OCI-M2 (cell line): ENCODE results near the gene STYXL1.
"Not testable (repeated sequence)": the region's sequence is repeated elsewhere in the genome, so short reads cannot be mapped to it uniquely, and the experiment has no call there.

Source experiments
- DNase-seq: peaks from one replicate; lab custom pipeline; 2025; ENCODE audit not compliant: unreplicated experiment; lab: John Stamatoyannopoulos, UW

The STYXL1 gene

GRCh38 chr7:76066716-76067503 lies 19.1 kb upstream of the STYXL1 start:
- DNase-seq = no peak

GRCh38 chr7:76065016-76065612 lies 17.3 kb upstream of the STYXL1 start:
- no peak for DNase-seq

- no peak for DNase-seq
Observed at GRCh38 chr7:76064208-76064970, 16.6 kb upstream of the STYXL1 start.

- DNase-seq = no peak
Observed at GRCh38 chr7:76063525-76063924, 15.7 kb upstream of the STYXL1 start.

GRCh38 chr7:76063114-76063513 lies 15.3 kb upstream of the STYXL1 start:
- DNase-seq = no peak

GRCh38 chr7:76062254-76062653 lies 14.5 kb upstream of the STYXL1 start:
- no peak for DNase-seq

GRCh38 chr7:76060842-76061241 lies 13.0 kb upstream of the STYXL1 start:
- DNase-seq = no peak

GRCh38 chr7:76058745-76059144 lies 10.9 kb upstream of the STYXL1 start:
- not testable (repeated sequence) for DNase-seq

- no peak for DNase-seq
Observed at GRCh38 chr7:76057813-76058145, 10.0 kb upstream of the STYXL1 start.

- DNase-seq = no peak
Observed at GRCh38 chr7:76057103-76057812, 9.5 kb upstream of the STYXL1 start.

GRCh38 chr7:76056241-76056640 lies 8.4 kb upstream of the STYXL1 start:
- no peak for DNase-seq

- no peak for DNase-seq
Observed at GRCh38 chr7:76054123-76055120, 6.6 kb upstream of the STYXL1 start.

- DNase-seq = no peak
Observed at GRCh38 chr7:76053461-76053860, 5.7 kb upstream of the STYXL1 start.

GRCh38 chr7:76052681-76053080 lies 4.9 kb upstream of the STYXL1 start:
- DNase-seq = not testable (repeated sequence)

- no peak for DNase-seq
Observed at GRCh38 chr7:76051840-76052239, 4.0 kb upstream of the STYXL1 start.

GRCh38 chr7:76050545-76050944 lies 2.7 kb upstream of the STYXL1 start:
- no peak for DNase-seq

- DNase-seq = no peak
Observed at GRCh38 chr7:76049295-76049694, 1.5 kb upstream of the STYXL1 start.

- no peak for DNase-seq
Observed at GRCh38 chr7:76048668-76048988, 828 bp upstream of the STYXL1 start.

GRCh38 chr7:76047305-76047810 lies 442 bp downstream of the STYXL1 start:
- no peak for DNase-seq

- DNase-seq = no peak
Observed at GRCh38 chr7:76044375-76044865, 3.4 kb downstream of the STYXL1 start.
